K562 (cell line): ENCODE results near the gene ATP5F1D. TPM values are rescaled to one million over a fixed set of nuclear protein-coding genes. Genes with fewer than 3 reads are reported as not detected.

ENCODE experiments used
- ATF1 ChIP-seq, 2 experiments: fragments of 450-650 bp in 1 of 2; IDR thresholded peaks; 2 replicates each; pipeline ENCODE4 v1.6.1; 2016; ENCODE audit warnings: missing compliant biosample characterization in 1 of 2, missing genetic modification characterization in 1 of 2
- BDP1 ChIP-seq: IDR thresholded peaks from 3 replicates; pipeline ENCODE4 v1.6.1; 2011; ENCODE audit not compliant: insufficient read length, insufficient read depth
- BRD9 ChIP-seq: fragments of 450-650 bp; IDR thresholded peaks from 2 replicates; pipeline ENCODE4 v1.6.1; 2018; ENCODE audit warnings: low read depth; ENCODE audit not compliant: partially characterized antibody
- CCAR2 ChIP-seq: fragments of 200-400 bp; formaldehyde crosslinking; IDR thresholded peaks from 2 replicates; pipeline ENCODE4 v1.6.1; 2017; ENCODE audit warnings: mild to moderate bottlenecking, low read depth, low read length
- EZH2 ChIP-seq: IDR thresholded peaks from 2 replicates; pipeline ENCODE4 v1.6.1; 2012; ENCODE audit warnings: low read depth, mild to moderate bottlenecking, inconsistent platforms, low read length, borderline replicate concordance
- FOXA3 ChIP-seq, 2 experiments: fragments of 450-650 bp in 1 of 2; sonication (generic) in 1 of 2; formaldehyde crosslinking; IDR thresholded peaks in 1 of 2; conservative IDR thresholded peaks in 1 of 2; 2 replicates each; pipeline versions ENCODE4 v1.4.0 to v1.8.0; 2020 to 2022; ENCODE audit warnings: mild to moderate bottlenecking in 2 of 2, missing genetic modification reagents in 1 of 2
- MTA1 ChIP-seq: fragments of 450-650 bp; IDR thresholded peaks from 2 replicates; pipeline ENCODE4 v1.6.1; 2017; ENCODE audit warnings: borderline replicate concordance
- NELFE ChIP-seq: IDR thresholded peaks from 2 replicates; pipeline ENCODE4 v1.6.1; 2011; ENCODE audit warnings: mild to moderate bottlenecking; ENCODE audit not compliant: insufficient read depth, insufficient read length
- PRMT5 ChIP-seq: sonication (generic); formaldehyde crosslinking; IDR thresholded peaks from 2 replicates; pipeline ENCODE4 v1.5.0; 2020; ENCODE audit warnings: missing genetic modification reagents
- TARDBP ChIP-seq: fragments of 450-650 bp; IDR thresholded peaks from 2 replicates; pipeline ENCODE4 v1.6.1; 2016
- TEAD4 ChIP-seq, 2 experiments: sonication (generic) in 1 of 2; formaldehyde crosslinking in 1 of 2; IDR thresholded peaks; 2 replicates each; pipeline versions ENCODE4 v1.6.1 to v1.8.0; 2012 to 2022; ENCODE audit warnings: borderline replicate concordance in 1 of 2, inconsistent platforms in 1 of 2, low read length in 1 of 2, mild to moderate bottlenecking in 1 of 2, missing genetic modification reagents in 1 of 2
- YY1 ChIP-seq, 3 experiments: IDR thresholded peaks; 2 replicates each; pipeline ENCODE4 v1.6.1; 2011; ENCODE audit warnings: low read length in 2 of 3, mild to moderate bottlenecking in 2 of 3, moderate library complexity in 2 of 3, borderline replicate concordance in 1 of 3, control low read depth in 1 of 3, low read depth in 1 of 3; ENCODE audit not compliant: insufficient read depth in 3 of 3, insufficient replicate concordance in 2 of 3, control insufficient read depth in 1 of 3, insufficient read length in 1 of 3; ENCODE audit errors: extremely low read depth in 1 of 3
- ZBTB1 ChIP-seq: sonication (generic); formaldehyde crosslinking; IDR thresholded peaks from 2 replicates; pipeline ENCODE4 v1.8.1; 2023; ENCODE audit warnings: missing genetic modification reagents, low read depth, mild to moderate bottlenecking, borderline replicate concordance
- ZNF76 ChIP-seq: fragments of 250-450 bp; sonication (Bioruptor Pico); IDR thresholded peaks from 2 replicates; pipeline ENCODE4 v1.4.0; 2020; ENCODE audit warnings: mild to moderate bottlenecking, moderate library complexity, borderline replicate concordance
- polyA plus RNA-seq, 8 experiments: library from polyadenylated mRNA; depleted of rRNA in 4 of 8; stranded (reverse) in 5 of 8; unstranded in 3 of 8; fragments of >200 nt; fragmentation: Nextera tagmentation in 2 of 8; fragmentation: Illumina TruSeq in 1 of 8; extraction: Ambion mirVana in 2 of 8; extraction: Trizol in 1 of 8; gene quantifications; 2 replicates each; pipeline versions ENCODE4 v1.2.1 to v1.2.3, GENCODE V29; 2011 to 2014; ENCODE audit warnings: inconsistent platforms in 1 of 8, missing spikeins in 1 of 8
- total RNA-seq, 7 experiments: library from RNA; depleted of rRNA in 6 of 7; stranded (reverse); fragments of >200 nt in 6 of 7; fragmentation: Illumina TruSeq in 2 of 7; extraction: Trizol in 2 of 7; gene quantifications; 2 replicates each; pipeline versions ENCODE4 v1.2.1 to v1.2.3, GENCODE V29; 2011 to 2021; ENCODE audit warnings: low replicate concordance in 1 of 7
- TF ChIP-seq, protein P1 (sequence below): sonication (generic); formaldehyde crosslinking; IDR thresholded peaks from 2 replicates; pipeline ENCODE4 v1.8.0; 2023; ENCODE audit warnings: mild to moderate bottlenecking, missing genetic modification reagents
- TF ChIP-seq, protein P2 (sequence below): sonication (generic); formaldehyde crosslinking; IDR thresholded peaks from 2 replicates; pipeline ENCODE4 v1.8.1; 2022; ENCODE audit warnings: missing genetic modification reagents
- TF ChIP-seq, protein P3 (sequence below): fragments of 250-450 bp; sonication (Bioruptor Pico); IDR thresholded peaks from 2 replicates; pipeline ENCODE4 v1.8.0; 2021; ENCODE audit warnings: borderline replicate concordance, mild to moderate bottlenecking, moderate library complexity; ENCODE audit not compliant: poor library complexity, severe bottlenecking
- TF ChIP-seq, protein P4 (sequence below): sonication (generic); formaldehyde crosslinking; IDR thresholded peaks from 2 replicates; pipeline ENCODE4 v1.8.0; 2022; ENCODE audit warnings: mild to moderate bottlenecking, missing genetic modification reagents

The ATP5F1D gene
- total and polyA plus RNA-seq, 9 of the 15 experiments (the other 6 are each of a cell fraction or from before 2014, with no cell fraction given) = 3.9 to 409 (median 36.8) TPM

DNA sequence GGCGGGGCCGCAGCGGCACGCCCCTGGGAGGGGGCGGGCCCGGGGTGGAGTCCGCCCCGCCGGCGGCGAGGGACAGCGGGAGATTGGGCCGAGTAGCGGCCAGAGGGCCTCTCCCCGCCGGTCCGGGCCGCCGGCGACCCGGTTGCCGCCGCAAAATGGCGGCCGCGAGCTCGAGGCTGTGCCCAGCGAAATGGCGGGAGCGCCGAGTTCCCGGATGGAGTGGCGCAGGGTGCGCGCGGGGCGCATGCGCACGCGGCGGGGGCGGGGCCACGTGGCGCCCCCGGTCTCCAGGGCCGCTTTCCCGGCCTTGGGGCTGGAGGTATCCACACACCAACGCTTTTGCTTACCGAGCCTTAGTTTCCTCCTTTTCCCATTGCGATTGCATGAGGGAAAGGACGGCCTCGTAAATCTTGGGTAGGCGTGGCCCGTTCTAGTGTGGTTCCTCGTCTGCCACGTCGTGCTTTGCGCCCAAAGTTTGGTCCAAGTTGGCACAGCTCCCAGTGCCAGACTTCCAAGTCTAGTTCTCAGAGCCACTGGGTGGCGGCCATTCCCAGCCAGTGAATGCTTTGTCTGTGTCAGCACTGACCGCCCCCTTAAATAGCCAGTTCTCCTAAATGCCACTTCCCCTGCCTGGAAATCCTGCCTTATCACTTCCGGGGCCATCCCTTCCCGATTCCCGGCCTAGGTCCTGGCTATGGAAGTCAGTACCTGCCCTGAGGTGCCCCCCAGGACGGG, 28.1 kb downstream of the ATP5F1D start (continued):
- TF ChIP-seq, protein P1, sequence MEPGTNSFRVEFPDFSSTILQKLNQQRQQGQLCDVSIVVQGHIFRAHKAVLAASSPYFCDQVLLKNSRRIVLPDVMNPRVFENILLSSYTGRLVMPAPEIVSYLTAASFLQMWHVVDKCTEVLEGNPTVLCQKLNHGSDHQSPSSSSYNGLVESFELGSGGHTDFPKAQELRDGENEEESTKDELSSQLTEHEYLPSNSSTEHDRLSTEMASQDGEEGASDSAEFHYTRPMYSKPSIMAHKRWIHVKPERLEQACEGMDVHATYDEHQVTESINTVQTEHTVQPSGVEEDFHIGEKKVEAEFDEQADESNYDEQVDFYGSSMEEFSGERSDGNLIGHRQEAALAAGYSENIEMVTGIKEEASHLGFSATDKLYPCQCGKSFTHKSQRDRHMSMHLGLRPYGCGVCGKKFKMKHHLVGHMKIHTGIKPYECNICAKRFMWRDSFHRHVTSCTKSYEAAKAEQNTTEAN (CRISPR knock-in tag) = no peak
- TF ChIP-seq, protein P2, sequence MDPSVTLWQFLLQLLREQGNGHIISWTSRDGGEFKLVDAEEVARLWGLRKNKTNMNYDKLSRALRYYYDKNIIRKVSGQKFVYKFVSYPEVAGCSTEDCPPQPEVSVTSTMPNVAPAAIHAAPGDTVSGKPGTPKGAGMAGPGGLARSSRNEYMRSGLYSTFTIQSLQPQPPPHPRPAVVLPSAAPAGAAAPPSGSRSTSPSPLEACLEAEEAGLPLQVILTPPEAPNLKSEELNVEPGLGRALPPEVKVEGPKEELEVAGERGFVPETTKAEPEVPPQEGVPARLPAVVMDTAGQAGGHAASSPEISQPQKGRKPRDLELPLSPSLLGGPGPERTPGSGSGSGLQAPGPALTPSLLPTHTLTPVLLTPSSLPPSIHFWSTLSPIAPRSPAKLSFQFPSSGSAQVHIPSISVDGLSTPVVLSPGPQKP (CRISPR knock-in tag) = no peak
- TF ChIP-seq ZBTB1 (CRISPR knock-in tag) (no peak), MTA1 (no peak), NELFE (no peak), TEAD4 (IDR thresholded peaks at IDR 0.05; ENCODE audit: low read length) (peak; percentile 82), TEAD4 (CRISPR knock-in tag; IDR thresholded peaks at IDR 0.05; ENCODE audit: borderline replicate concordance) (0 out of 2 replicates have a peak, but pooled peaks have one; percentile 14), BDP1 (no peak), EZH2 (no peak), CCAR2 (no peak), PRMT5 (CRISPR knock-in tag) (no peak), FOXA3 (CRISPR knock-in tag; conservative IDR thresholded peaks at IDR 0.05 in 1 of 2, IDR thresholded peaks at IDR 0.05 in 1 of 2) (peak in 1 of 2 experiments; percentile 47; a peak in 2 of 4 replicates), ATF1 (CRISPR knock-in tag; IDR thresholded peaks at IDR 0.05) (no peak), ATF1 (tag; IDR thresholded peaks at IDR 0.05) (peak; percentile 43), BRD9 (no peak), ZNF76 (CRISPR knock-in tag) (no peak), TARDBP (no peak), YY1 (IDR thresholded peaks at IDR 0.05; ENCODE audit: borderline replicate concordance in 1 of 3, control insufficient read depth in 1 of 3, extremely low read depth in 1 of 3, insufficient read depth in 3 of 3, insufficient read length in 1 of 3, insufficient replicate concordance in 2 of 3, low read depth in 1 of 3, low read length in 2 of 3) (peak; percentile 97 to 99 (median 99))
- TF ChIP-seq, protein P3, sequence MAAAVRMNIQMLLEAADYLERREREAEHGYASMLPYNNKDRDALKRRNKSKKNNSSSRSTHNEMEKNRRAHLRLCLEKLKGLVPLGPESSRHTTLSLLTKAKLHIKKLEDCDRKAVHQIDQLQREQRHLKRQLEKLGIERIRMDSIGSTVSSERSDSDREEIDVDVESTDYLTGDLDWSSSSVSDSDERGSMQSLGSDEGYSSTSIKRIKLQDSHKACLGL (CRISPR knock-in tag) = peak; percentile 79
- TF ChIP-seq, protein P4, sequence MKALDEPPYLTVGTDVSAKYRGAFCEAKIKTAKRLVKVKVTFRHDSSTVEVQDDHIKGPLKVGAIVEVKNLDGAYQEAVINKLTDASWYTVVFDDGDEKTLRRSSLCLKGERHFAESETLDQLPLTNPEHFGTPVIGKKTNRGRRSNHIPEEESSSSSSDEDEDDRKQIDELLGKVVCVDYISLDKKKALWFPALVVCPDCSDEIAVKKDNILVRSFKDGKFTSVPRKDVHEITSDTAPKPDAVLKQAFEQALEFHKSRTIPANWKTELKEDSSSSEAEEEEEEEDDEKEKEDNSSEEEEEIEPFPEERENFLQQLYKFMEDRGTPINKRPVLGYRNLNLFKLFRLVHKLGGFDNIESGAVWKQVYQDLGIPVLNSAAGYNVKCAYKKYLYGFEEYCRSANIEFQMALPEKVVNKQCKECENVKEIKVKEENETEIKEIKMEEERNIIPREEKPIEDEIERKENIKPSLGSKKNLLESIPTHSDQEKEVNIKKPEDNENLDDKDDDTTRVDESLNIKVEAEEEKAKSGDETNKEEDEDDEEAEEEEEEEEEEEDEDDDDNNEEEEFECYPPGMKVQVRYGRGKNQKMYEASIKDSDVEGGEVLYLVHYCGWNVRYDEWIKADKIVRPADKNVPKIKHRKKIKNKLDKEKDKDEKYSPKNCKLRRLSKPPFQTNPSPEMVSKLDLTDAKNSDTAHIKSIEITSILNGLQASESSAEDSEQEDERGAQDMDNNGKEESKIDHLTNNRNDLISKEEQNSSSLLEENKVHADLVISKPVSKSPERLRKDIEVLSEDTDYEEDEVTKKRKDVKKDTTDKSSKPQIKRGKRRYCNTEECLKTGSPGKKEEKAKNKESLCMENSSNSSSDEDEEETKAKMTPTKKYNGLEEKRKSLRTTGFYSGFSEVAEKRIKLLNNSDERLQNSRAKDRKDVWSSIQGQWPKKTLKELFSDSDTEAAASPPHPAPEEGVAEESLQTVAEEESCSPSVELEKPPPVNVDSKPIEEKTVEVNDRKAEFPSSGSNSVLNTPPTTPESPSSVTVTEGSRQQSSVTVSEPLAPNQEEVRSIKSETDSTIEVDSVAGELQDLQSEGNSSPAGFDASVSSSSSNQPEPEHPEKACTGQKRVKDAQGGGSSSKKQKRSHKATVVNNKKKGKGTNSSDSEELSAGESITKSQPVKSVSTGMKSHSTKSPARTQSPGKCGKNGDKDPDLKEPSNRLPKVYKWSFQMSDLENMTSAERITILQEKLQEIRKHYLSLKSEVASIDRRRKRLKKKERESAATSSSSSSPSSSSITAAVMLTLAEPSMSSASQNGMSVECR (CRISPR knock-in tag) = peak; percentile 91
